Activated CD8-positive, alpha-beta memory T cell treated with anti-CD3 and anti-CD28 coated beads, Interleukin-2, amount 50 U/mL, for 48 hours (primary cell): ENCODE results near the gene HSD11B2.

ENCODE experiments used
- DNase-seq: peaks from one replicate; pipeline ENCODE4 v3.0.0-alpha.2; 2020

Gene HSD11B2

GRCh38 chr16:67436640-67437193, 5.8 kb downstream of the HSD11B2 start:
- no peak for DNase-seq

GRCh38 chr16:67437513-67437912, 6.6 kb downstream of the HSD11B2 start:
- no peak for DNase-seq

- no peak for DNase-seq
Observed at GRCh38 chr16:67438098-67438791, 7.3 kb downstream of the HSD11B2 start.

GRCh38 chr16:67438824-67439393, 8.0 kb downstream of the HSD11B2 start:
- no peak for DNase-seq

GRCh38 chr16:67441271-67441753, 10.4 kb downstream of the HSD11B2 start:
- no peak for DNase-seq

GRCh38 chr16:67441907-67442306, 11.0 kb downstream of the HSD11B2 start:
- DNase-seq = no peak

- DNase-seq = no peak
Observed at GRCh38 chr16:67442581-67443255, 11.8 kb downstream of the HSD11B2 start.

- DNase-seq = no peak
Observed at GRCh38 chr16:67443265-67443664, 12.3 kb downstream of the HSD11B2 start.

- DNase-seq = no peak
Observed at GRCh38 chr16:67444259-67445125, 13.6 kb downstream of the HSD11B2 start.

GRCh38 chr16:67445126-67445426, 14.2 kb downstream of the HSD11B2 start:
- DNase-seq = no peak

- DNase-seq = no peak
Observed at GRCh38 chr16:67445441-67445912, 14.6 kb downstream of the HSD11B2 start.

GRCh38 chr16:67445913-67446907, 15.3 kb downstream of the HSD11B2 start:
- no peak for DNase-seq

- DNase-seq = no peak
Observed at GRCh38 chr16:67446968-67447507, 16.1 kb downstream of the HSD11B2 start.

- DNase-seq = peak; percentile 86
Observed at GRCh38 chr16:67447508-67448076, 16.7 kb downstream of the HSD11B2 start.

GRCh38 chr16:67448580-67448979, 17.7 kb downstream of the HSD11B2 start:
- DNase-seq = no peak

GRCh38 chr16:67449336-67449735, 18.4 kb downstream of the HSD11B2 start:
- DNase-seq = no peak

GRCh38 chr16:67449739-67450138, 18.8 kb downstream of the HSD11B2 start:
- no peak for DNase-seq

GRCh38 chr16:67451061-67451703, 20.3 kb downstream of the HSD11B2 start:
- DNase-seq = no peak

- no peak for DNase-seq
Observed at GRCh38 chr16:67451704-67452435, 20.9 kb downstream of the HSD11B2 start.

GRCh38 chr16:67454104-67454503, 23.2 kb downstream of the HSD11B2 start:
- DNase-seq = no peak
